ENCODE data around the gene CYLD. TPM values are rescaled to one million over a fixed set of nuclear protein-coding genes. Genes with fewer than 3 reads are reported as not detected.

The CYLD gene
- total RNA-seq, 1 experiment from 2014 or later, result 11.9 TPM

- BruUV-seq (replicated peaks), result no TSS peak
- no peak overlapping the region for H3K4me3 ChIP-seq (replicated peaks in 1 of 2; ENCODE audit: low read depth in 1 of 2, low read length in 2 of 2)
- CTCF ChIA-PET, result no interaction called here
- H3K27ac ChIP-seq (ENCODE audit: low read depth, low read length), result no peak overlapping the region
- H3K4me2 ChIP-seq (ENCODE audit: low read length), result no peak overlapping the region
- no peak overlapping the region for H2AFZ ChIP-seq (ENCODE audit: low read depth, low read length, poor library complexity, severe bottlenecking)
- H3K9ac ChIP-seq (ENCODE audit: low read length), result no peak overlapping the region
- no peak for DNase-seq (ENCODE audit: low read depth, low spot score)
- no peak for ATAC-seq
- RAD21 ChIA-PET (ENCODE audit: low non-redundant PET in 1 of 2, low total read pairs in 2 of 2, uncharacterized antibody in 2 of 2, unreplicated experiment in 2 of 2), result no interaction called here
- H3K36me3 ChIP-seq (ENCODE audit: control insufficient read depth in 1 of 2, insufficient read depth in 2 of 2, low read length in 2 of 2), result no peaks in the 10 kb centered on the region
- intact Hi-C loops (cut with micrococcal nuclease), result no loop called here
- H3K9me2 ChIP-seq (ENCODE audit: insufficient read depth), result no peaks in the 10 kb centered on the region
- TF ChIP-seq ZFX (IDR thresholded peaks at IDR 0.05) (no peak), TCF7L2 (IDR thresholded peaks at IDR 0.05; ENCODE audit: borderline replicate concordance, extremely low read depth, insufficient read depth, insufficient read length) (no peak), ZBTB33 (IDR thresholded peaks at IDR 0.05; ENCODE audit: extremely low read depth, insufficient replicate concordance, low read length) (no peak), SIN3A (IDR thresholded peaks at IDR 0.05; ENCODE audit: low read depth) (no peak), CBX3 (IDR thresholded peaks at IDR 0.05; ENCODE audit: low read depth) (no peak), POLR2AphosphoS5 (IDR thresholded peaks at IDR 0.05; ENCODE audit: low read depth, low read length) (no peak)
- no peaks in the 10 kb centered on the region for H3K79me2 ChIP-seq (ENCODE audit: insufficient read depth, low read length)
- H3K27me3 ChIP-seq (ENCODE audit: insufficient read depth, low read length), result peaks cover 5% of the 10 kb centered on the region; the same call in 1 of the 2 replicates
- POLR2A ChIA-PET, result no interaction called here
- no peaks in the 10 kb centered on the region for H3K9me3 ChIP-seq (ENCODE audit: control insufficient read depth in 1 of 2, insufficient read depth in 1 of 2, low read depth in 1 of 2, low read length in 2 of 2)
- no peaks in the 10 kb centered on the region for H3K4me1 ChIP-seq (ENCODE audit: control insufficient read depth in 1 of 2, insufficient read depth in 2 of 2, low read length in 2 of 2)
- H4K20me1 ChIP-seq (ENCODE audit: insufficient read depth), result no peaks in the 10 kb centered on the region
Measured at GRCh38 chr16:50847166-50847565, 105.3 kb downstream of the CYLD start.

- ChIA-PET CTCF (no interaction called here), RAD21 (ENCODE audit: low non-redundant PET in 1 of 2, low total read pairs in 2 of 2, uncharacterized antibody in 2 of 2, unreplicated experiment in 2 of 2) (no interaction called here), POLR2A (no interaction called here)
- BruUV-seq (replicated peaks), result no TSS peak
- H3K4me3 ChIP-seq (replicated peaks in 1 of 2; ENCODE audit: low read depth in 1 of 2, low read length in 2 of 2), result no peak overlapping the region
- intact Hi-C loops (cut with micrococcal nuclease), result no loop called here
- no peak for DNase-seq (ENCODE audit: low read depth, low spot score)
- H3K27ac ChIP-seq (ENCODE audit: low read depth, low read length), result no peak overlapping the region
- no peak overlapping the region for H3K4me2 ChIP-seq (ENCODE audit: low read length)
- H3K9me2 ChIP-seq (ENCODE audit: insufficient read depth), result no peaks in the 10 kb centered on the region
- H3K4me1 ChIP-seq (ENCODE audit: control insufficient read depth in 1 of 2, insufficient read depth in 2 of 2, low read length in 2 of 2), result no peaks in the 10 kb centered on the region
- peaks cover 5% of the 10 kb centered on the region; the same call in 1 of the 2 replicates for H3K27me3 ChIP-seq (ENCODE audit: insufficient read depth, low read length)
- TF ChIP-seq ZFX (IDR thresholded peaks at IDR 0.05), result no peak
- no peak for TF ChIP-seq EGR1 (IDR thresholded peaks at IDR 0.05; ENCODE audit: low read depth)
- TF ChIP-seq ELF1 (IDR thresholded peaks at IDR 0.05; ENCODE audit: borderline replicate concordance, low read depth), result no peak
- no peak for TF ChIP-seq SRF (IDR thresholded peaks at IDR 0.05; ENCODE audit: low read depth)
- no peak for TF ChIP-seq FOSL1 (IDR thresholded peaks at IDR 0.05; ENCODE audit: low read depth)
- TF ChIP-seq POLR2AphosphoS5 (IDR thresholded peaks at IDR 0.05; ENCODE audit: low read depth, low read length), result no peak
- TF ChIP-seq CTCF (IDR thresholded peaks at IDR 0.05 in 2 of 3, conservative IDR thresholded peaks at IDR 0.05 in 1 of 3; ENCODE audit: borderline replicate concordance in 1 of 3, insufficient read depth in 1 of 3, low read depth in 2 of 3, low read length in 2 of 3), result no peak
- TF ChIP-seq POLR2A (IDR thresholded peaks at IDR 0.05; ENCODE audit: borderline replicate concordance, extremely low read depth, insufficient read depth, insufficient read length), result no peak
- TF ChIP-seq CBX3 (IDR thresholded peaks at IDR 0.05; ENCODE audit: low read depth), result no peak
- TF ChIP-seq ZNF274 (IDR thresholded peaks at IDR 0.05; ENCODE audit: low read depth, low read length), result no peak
- H3K79me2 ChIP-seq (ENCODE audit: insufficient read depth, low read length), result no peaks in the 10 kb centered on the region
- no peak overlapping the region for H3K9ac ChIP-seq (ENCODE audit: low read length)
- no peak for ATAC-seq
- no peaks in the 10 kb centered on the region for H4K20me1 ChIP-seq (ENCODE audit: insufficient read depth)
- H3K36me3 ChIP-seq (ENCODE audit: control insufficient read depth in 1 of 2, insufficient read depth in 2 of 2, low read length in 2 of 2), result no peaks in the 10 kb centered on the region
- no peak overlapping the region for H2AFZ ChIP-seq (ENCODE audit: low read depth, low read length, poor library complexity, severe bottlenecking)
- no peaks in the 10 kb centered on the region for H3K9me3 ChIP-seq (ENCODE audit: control insufficient read depth in 1 of 2, insufficient read depth in 1 of 2, low read depth in 1 of 2, low read length in 2 of 2)
Measured at GRCh38 chr16:50848755-50849514, 107.0 kb downstream of the CYLD start.
